Fibroblast of lung (primary cell): Measurements from ENCODE around the gene CDX2.

Experiments used
- EZH2 ChIP-seq: IDR thresholded peaks from 2 replicates; pipeline ENCODE4 v1.5.1; 2012; ENCODE audit warnings: low read length, control low read depth, mild to moderate bottlenecking; ENCODE audit errors: missing control alignments
- TF ChIP-seq, protein P1 (sequence below), 2 donors: IDR thresholded peaks in 1 of 2; conservative IDR thresholded peaks in 1 of 2; 1 replicate in 1 of 2; 2 replicates in 1 of 2; pipeline ENCODE4 v1.5.1; 2011 to 2012; ENCODE audit warnings: low read length in 2 of 2, control low read depth in 1 of 2, inconsistent platforms in 1 of 2, low read depth in 1 of 2, mild to moderate bottlenecking in 1 of 2

DNA sequence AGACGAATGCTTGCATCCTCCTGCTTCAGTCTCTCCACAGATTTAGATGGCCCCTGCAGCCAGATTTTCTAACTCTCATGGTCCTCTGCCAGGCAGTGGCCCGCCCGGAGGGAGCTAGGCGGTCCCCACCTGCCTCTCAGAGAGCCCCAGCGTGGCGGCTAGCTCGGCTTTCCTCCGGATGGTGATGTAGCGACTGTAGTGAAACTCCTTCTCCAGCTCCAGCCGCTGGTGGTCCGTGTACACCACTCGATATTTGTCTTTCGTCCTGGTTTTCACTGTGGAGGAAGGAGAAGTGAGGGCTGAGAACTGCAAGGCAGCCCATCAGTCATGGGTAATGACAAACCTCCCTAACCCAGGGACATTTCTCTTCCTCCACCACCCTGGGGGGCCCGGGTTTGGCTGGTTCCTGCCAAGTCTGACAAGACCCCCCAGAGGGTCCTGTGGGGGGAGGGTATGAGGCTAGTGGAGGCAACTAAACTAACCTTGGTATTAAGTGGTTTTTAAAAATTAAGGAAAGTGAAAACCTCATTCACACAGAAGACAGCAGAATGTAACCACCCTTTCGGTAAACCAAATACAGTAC is 4.3 kb downstream of the CDX2 start:
- TF ChIP-seq, protein P1, sequence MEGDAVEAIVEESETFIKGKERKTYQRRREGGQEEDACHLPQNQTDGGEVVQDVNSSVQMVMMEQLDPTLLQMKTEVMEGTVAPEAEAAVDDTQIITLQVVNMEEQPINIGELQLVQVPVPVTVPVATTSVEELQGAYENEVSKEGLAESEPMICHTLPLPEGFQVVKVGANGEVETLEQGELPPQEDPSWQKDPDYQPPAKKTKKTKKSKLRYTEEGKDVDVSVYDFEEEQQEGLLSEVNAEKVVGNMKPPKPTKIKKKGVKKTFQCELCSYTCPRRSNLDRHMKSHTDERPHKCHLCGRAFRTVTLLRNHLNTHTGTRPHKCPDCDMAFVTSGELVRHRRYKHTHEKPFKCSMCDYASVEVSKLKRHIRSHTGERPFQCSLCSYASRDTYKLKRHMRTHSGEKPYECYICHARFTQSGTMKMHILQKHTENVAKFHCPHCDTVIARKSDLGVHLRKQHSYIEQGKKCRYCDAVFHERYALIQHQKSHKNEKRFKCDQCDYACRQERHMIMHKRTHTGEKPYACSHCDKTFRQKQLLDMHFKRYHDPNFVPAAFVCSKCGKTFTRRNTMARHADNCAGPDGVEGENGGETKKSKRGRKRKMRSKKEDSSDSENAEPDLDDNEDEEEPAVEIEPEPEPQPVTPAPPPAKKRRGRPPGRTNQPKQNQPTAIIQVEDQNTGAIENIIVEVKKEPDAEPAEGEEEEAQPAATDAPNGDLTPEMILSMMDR (conservative IDR thresholded peaks at IDR 0.05 in 1 of 2, IDR thresholded peaks at IDR 0.05 in 1 of 2; ENCODE audit: low read depth in 1 of 2, low read length in 2 of 2): no peak
- TF ChIP-seq EZH2: no peak
